Breast epithelium (tissue), 4 donors: Measurements from ENCODE around the gene CARD16. TPM values are rescaled to one million over a fixed set of nuclear protein-coding genes. Genes with fewer than 3 reads are reported as not detected.
"Not testable (repeated sequence)": the region's sequence is repeated elsewhere in the genome, so short reads cannot be mapped to it uniquely, and the experiment has no call there.

ENCODE experiments used
- DNase-seq, 2 donors: peaks; one replicate each; pipeline ENCODE4 v3.0.0-alpha.2; 2019; ENCODE audit warnings: low spot score in 2 of 2
- H3K27ac ChIP-seq, 2 donors: fragments of 200-600 bp; sonication (generic) in 1 of 2; one replicate each; pipeline ENCODE4 v1.5.1; 2016 to 2019; ENCODE audit warnings: mild to moderate bottlenecking in 1 of 2
- H3K27me3 ChIP-seq, 2 donors: fragments of 200-600 bp; sonication (generic) in 1 of 2; one replicate each; pipeline versions ENCODE4 v1.5.1 to v1.6.0; 2017 to 2019; ENCODE audit warnings: control low read depth in 1 of 2, mild to moderate bottlenecking in 1 of 2
- H3K36me3 ChIP-seq: fragments of 200-600 bp; one replicate; pipeline ENCODE4 v1.5.1; 2019
- H3K4me1 ChIP-seq, 2 donors: fragments of 200-600 bp; sonication (generic); one replicate each; pipeline ENCODE4 v1.5.1; 2016 to 2019; ENCODE audit warnings: control low read depth in 1 of 2
- H3K4me3 ChIP-seq, 3 donors: fragments of 200-600 bp; sonication (generic); 1 replicate in 2 of 3; 2 replicates in 1 of 3; pipeline ENCODE4 v1.5.1; 2016 to 2019; ENCODE audit warnings: mild to moderate bottlenecking in 3 of 3, moderate library complexity in 2 of 3
- H3K9me3 ChIP-seq, 2 donors: fragments of 200-600 bp; sonication (generic) in 1 of 2; one replicate each; pipeline ENCODE4 v1.5.1; 2016 to 2019; ENCODE audit warnings: control low read depth in 1 of 2
- POLR2A ChIP-seq: fragments of 450-650 bp; IDR thresholded peaks from one replicate; pipeline ENCODE4 v1.6.1; 2016; ENCODE audit warnings: antibody characterized with exemption, mild to moderate bottlenecking, moderate library complexity
- POLR2AphosphoS5 ChIP-seq, 3 donors: sonication (generic); formaldehyde crosslinking; IDR thresholded peaks; one replicate each; pipeline ENCODE4 v1.6.1; 2017; ENCODE audit warnings: antibody characterized with exemption in 3 of 3
- intact Hi-C: fragments of 100-400 bp; cut with DNase I; formaldehyde crosslinking; loops from one replicate; pipeline ENCODE4 v1.15.1; 2023; ENCODE audit warnings: low total_unique reads
- total RNA-seq, 3 donors: library from RNA; depleted of rRNA; stranded (reverse); fragments of >200 nt; gene quantifications; one replicate each; pipeline ENCODE4 v1.1.0, GENCODE V29; 2016
- TF ChIP-seq, protein P1 (sequence below), 3 donors: fragments of 450-650 bp; IDR thresholded peaks; one replicate each; pipeline ENCODE4 v1.5.1; 2016 to 2017; ENCODE audit warnings: antibody characterized with exemption in 3 of 3, mild to moderate bottlenecking in 3 of 3, moderate library complexity in 3 of 3

The CARD16 gene
- total RNA-seq, 3 donors from 2014 or later, result 3.7 to 6.4 (median 5.9) TPM

DNA sequence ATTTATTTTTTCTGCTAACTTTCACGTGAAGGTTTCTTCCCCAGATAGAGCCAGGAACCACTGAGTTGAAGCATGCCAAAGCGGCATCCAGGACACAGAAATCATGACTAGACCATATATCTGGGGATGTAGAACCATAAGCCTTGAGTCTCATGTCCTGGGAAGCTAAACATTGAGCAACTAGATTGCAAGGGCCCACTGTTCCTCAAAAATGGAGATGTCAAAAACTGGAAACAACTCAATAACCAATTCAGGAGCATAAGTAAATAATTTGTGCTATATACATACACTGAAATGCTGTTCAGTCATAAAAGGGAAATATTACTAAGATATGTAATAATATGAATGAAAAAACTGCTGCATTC, 29.0 kb upstream of the CARD16 start:
- Histone ChIP-seq H3K27me3 (no peaks in the 10 kb centered on the region), H3K36me3 (no peaks in the 10 kb centered on the region), H3K9me3 (no peaks in the 10 kb centered on the region), H3K4me1 (no peaks in the 10 kb centered on the region), H3K27ac (no peak overlapping the region), H3K4me3 (no peak overlapping the region)
- DNase-seq, result no peak
- intact Hi-C loops, result no loop called here
- TF ChIP-seq POLR2A (no peak), POLR2AphosphoS5 (IDR thresholded peaks at IDR 0.05) (no peak)
- TF ChIP-seq, protein P1, sequence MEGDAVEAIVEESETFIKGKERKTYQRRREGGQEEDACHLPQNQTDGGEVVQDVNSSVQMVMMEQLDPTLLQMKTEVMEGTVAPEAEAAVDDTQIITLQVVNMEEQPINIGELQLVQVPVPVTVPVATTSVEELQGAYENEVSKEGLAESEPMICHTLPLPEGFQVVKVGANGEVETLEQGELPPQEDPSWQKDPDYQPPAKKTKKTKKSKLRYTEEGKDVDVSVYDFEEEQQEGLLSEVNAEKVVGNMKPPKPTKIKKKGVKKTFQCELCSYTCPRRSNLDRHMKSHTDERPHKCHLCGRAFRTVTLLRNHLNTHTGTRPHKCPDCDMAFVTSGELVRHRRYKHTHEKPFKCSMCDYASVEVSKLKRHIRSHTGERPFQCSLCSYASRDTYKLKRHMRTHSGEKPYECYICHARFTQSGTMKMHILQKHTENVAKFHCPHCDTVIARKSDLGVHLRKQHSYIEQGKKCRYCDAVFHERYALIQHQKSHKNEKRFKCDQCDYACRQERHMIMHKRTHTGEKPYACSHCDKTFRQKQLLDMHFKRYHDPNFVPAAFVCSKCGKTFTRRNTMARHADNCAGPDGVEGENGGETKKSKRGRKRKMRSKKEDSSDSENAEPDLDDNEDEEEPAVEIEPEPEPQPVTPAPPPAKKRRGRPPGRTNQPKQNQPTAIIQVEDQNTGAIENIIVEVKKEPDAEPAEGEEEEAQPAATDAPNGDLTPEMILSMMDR (IDR thresholded peaks at IDR 0.05), result no peak

DNA sequence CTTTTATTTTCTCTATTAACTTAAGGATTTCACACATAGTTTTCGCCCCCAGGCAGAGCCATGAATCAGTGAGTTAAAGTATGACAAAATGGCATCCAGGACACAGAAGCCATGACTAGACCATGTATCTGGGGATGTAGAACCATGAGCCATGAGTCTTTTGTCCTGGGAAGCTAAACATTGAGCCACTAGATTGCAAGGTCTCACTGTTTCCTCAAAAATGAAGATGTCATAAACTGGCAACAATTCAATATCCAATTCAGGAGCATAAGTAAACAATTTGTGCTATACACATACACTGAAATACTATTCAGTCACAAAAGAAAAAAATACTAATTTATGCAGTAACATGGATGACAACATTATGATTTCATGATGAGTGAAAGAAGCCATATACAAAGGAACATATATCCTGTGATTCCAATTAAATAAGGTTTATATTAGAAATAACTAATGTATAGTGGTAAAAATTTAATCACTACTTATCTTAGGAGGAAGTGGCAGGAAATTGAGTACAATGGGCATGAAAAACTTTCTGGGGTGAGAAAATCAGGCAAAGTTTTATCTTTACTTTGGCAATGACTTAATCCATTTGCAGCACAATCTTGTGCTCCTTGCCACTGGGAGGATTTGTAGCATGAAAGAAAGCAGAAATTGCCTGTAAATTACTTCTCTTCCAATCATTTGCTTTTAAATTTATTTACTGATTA, 28.5 kb upstream of the CARD16 start:
- TF ChIP-seq, protein P1 (IDR thresholded peaks at IDR 0.05), result no peak
- no peak for TF ChIP-seq POLR2AphosphoS5 (IDR thresholded peaks at IDR 0.05)
- TF ChIP-seq POLR2A, result no peak
- no peaks in the 10 kb centered on the region for H3K4me1 ChIP-seq
- no peaks in the 10 kb centered on the region for H3K9me3 ChIP-seq
- H3K36me3 ChIP-seq, result no peaks in the 10 kb centered on the region
- no peaks in the 10 kb centered on the region for H3K27me3 ChIP-seq
- no peak for DNase-seq
- no peak overlapping the region for H3K4me3 ChIP-seq
- intact Hi-C loops, result no loop called here
- no peak overlapping the region for H3K27ac ChIP-seq

- H3K36me3 ChIP-seq, H3K9me3 ChIP-seq, H3K4me3 ChIP-seq, H3K27me3 ChIP-seq, H3K27ac ChIP-seq, intact Hi-C loops, DNase-seq, H3K4me1 ChIP-seq: not testable (repeated sequence)
Measured at GRCh38 chr11:105072080-105072479, 26.9 kb upstream of the CARD16 start.

DNA sequence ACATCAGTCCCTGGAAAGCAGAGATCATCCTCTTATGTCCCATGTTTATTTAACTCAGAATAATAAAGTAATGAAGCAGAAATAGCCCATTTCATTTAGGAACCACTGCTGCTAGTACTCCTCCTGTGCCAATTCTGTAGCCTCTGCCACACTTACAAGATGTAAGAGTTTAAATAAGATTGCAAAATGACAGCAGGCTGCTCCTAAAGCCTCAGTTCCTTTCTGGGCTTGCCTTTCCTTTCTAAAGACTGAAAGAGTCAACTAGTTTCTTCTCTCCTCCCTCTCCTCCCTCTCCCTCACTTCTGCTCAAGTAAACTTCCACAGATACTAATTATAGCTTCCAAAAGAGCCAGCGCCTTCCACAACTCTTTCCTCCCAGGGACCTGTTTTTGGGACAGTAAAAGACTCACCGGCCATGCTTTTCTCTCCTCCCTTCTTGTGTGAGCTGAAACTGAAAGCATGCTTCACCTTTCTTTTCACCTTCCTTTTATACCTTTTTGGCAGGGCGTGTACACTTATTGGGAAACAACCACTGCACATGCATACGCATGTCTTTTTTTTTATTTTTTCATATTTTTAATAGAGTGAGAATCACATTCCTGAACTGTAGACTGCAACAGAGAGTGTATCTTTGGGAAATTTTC, 26.1 kb upstream of the CARD16 start:
- Histone ChIP-seq H3K4me3 (peak overlapping the region in 1 of 3 donors; percentile 0), H3K27me3 (no peaks in the 10 kb centered on the region), H3K4me1 (no peaks in the 10 kb centered on the region), H3K36me3 (no peaks in the 10 kb centered on the region), H3K27ac (no peak overlapping the region), H3K9me3 (no peaks in the 10 kb centered on the region)
- no peak for TF ChIP-seq POLR2AphosphoS5 (IDR thresholded peaks at IDR 0.05)
- no peak for DNase-seq
- intact Hi-C loops, result no loop called here

DNA sequence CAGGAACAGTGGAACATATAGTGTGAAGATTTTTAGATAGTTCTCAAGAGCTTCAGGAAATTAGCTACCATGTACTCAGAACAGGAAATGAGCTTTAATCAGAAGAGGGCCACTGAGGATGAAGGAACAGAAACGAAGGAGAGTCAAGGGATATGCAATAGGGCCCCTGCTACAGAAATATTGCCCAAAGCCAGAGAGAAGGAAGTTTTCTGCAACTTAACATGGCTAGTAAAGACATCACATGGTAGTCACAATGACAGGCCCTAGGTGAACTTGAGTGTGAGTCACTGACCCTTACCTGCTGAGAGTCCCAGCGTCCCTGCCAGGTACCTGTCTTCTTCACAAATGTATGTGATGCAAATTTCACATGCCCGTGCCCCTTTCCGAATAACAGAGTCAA, 25.2 kb upstream of the CARD16 start:
- no peaks in the 10 kb centered on the region for H3K4me1 ChIP-seq
- no peak for DNase-seq
- TF ChIP-seq POLR2AphosphoS5 (IDR thresholded peaks at IDR 0.05) (no peak), POLR2A (no peak)
- TF ChIP-seq, protein P1 (IDR thresholded peaks at IDR 0.05), result no peak
- no peaks in the 10 kb centered on the region for H3K9me3 ChIP-seq
- H3K27me3 ChIP-seq, result no peaks in the 10 kb centered on the region
- no peak overlapping the region for H3K27ac ChIP-seq
- H3K4me3 ChIP-seq, result no peak overlapping the region
- no peaks in the 10 kb centered on the region for H3K36me3 ChIP-seq
- intact Hi-C loops, result no loop called here

DNA sequence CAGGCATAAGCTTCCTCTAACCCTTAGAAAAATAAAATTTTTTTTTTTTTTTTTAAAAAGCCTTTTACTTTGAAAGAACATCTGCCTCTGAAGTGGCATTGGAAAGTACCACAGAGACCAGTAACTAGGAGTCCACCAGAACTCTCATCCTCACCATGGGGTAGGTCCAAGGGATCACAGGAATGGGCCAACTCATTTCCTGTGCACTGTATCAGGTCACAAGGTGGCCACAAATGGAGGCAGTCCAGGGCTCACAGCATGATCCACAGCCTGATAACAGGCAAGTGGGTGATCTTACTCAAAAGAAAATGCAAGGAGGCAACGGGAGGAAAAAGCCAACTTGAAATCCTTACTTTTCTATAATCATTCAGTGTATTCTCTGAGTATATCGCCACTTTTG, 24.6 kb upstream of the CARD16 start:
- H3K27me3 ChIP-seq, result not testable (repeated sequence)

GRCh38 chr11:105063245-105063941, 18.3 kb upstream of the CARD16 start:
- H3K27me3 ChIP-seq, DNase-seq, H3K4me1 ChIP-seq, H3K36me3 ChIP-seq, H3K9me3 ChIP-seq, intact Hi-C loops: not testable (repeated sequence)
- peak overlapping the region in 1 of 2 donors; percentile 54 for H3K27ac ChIP-seq
- H3K4me3 ChIP-seq, result peak overlapping the region in 2 of 3 donors; percentile 33 to 35

More for the DNA sequence above, 24.6 kb upstream of the CARD16 start:
- H3K36me3 ChIP-seq, H3K27ac ChIP-seq, H3K4me1 ChIP-seq, H3K9me3 ChIP-seq, DNase-seq, H3K4me3 ChIP-seq, intact Hi-C loops: not testable (repeated sequence)
